Fibroblast of lung (primary cell): ENCODE measurements around the gene ZNF562. TPM values are rescaled to one million over a fixed set of nuclear protein-coding genes. Genes with fewer than 3 reads are reported as not detected.

Source experiments
- DNase-seq, 2 donors: peaks; one replicate each; pipeline versions ENCODE4 v3.0.0 to v3.0.0-alpha.2; 2010; ENCODE audit warnings: low read depth in 2 of 2
- H2AFZ ChIP-seq: 2 replicates; pipeline ENCODE4 v1.5.1; 2012; ENCODE audit warnings: low read length, control low read depth, inconsistent platforms
- H3K27ac ChIP-seq: 2 replicates; pipeline ENCODE4 v1.5.1; 2011; ENCODE audit warnings: low read length, control low read depth; ENCODE audit not compliant: insufficient read depth
- H3K27me3 ChIP-seq: 2 replicates; pipeline ENCODE4 v1.5.1; 2011; ENCODE audit warnings: mild to moderate bottlenecking, low read length; ENCODE audit not compliant: control insufficient read depth, insufficient read depth
- H3K36me3 ChIP-seq: 2 replicates; pipeline ENCODE4 v1.5.1; 2011; ENCODE audit warnings: low read length; ENCODE audit not compliant: control insufficient read depth, insufficient read depth
- H3K4me1 ChIP-seq: 2 replicates; pipeline ENCODE4 v1.5.1; 2011; ENCODE audit warnings: low read length; ENCODE audit not compliant: control insufficient read depth, insufficient read depth; ENCODE audit errors: extremely low read depth
- H3K4me2 ChIP-seq: 2 replicates; pipeline ENCODE4 v1.5.1; 2011; ENCODE audit warnings: low read length, control low read depth; ENCODE audit not compliant: insufficient read depth; ENCODE audit errors: extremely low read depth
- H3K4me3 ChIP-seq, 4 experiments: fragments of 200-600 bp in 1 of 4; sonication (generic) in 1 of 4; replicated peaks in 1 of 4; 2 replicates each; pipeline ENCODE4 v1.5.1; 2011 to 2016; ENCODE audit warnings: low read length in 4 of 4, low read depth in 3 of 4, mild to moderate bottlenecking in 3 of 4, control low read depth in 2 of 4, inconsistent platforms in 1 of 4, mixed read lengths in 1 of 4; ENCODE audit not compliant: insufficient read depth in 1 of 4; ENCODE audit errors: control extremely low read depth in 1 of 4
- H3K79me2 ChIP-seq: 2 replicates; pipeline ENCODE4 v1.5.1; 2012; ENCODE audit warnings: mild to moderate bottlenecking, low read length, inconsistent platforms; ENCODE audit not compliant: control insufficient read depth, insufficient read depth
- H3K9ac ChIP-seq: 2 replicates; pipeline ENCODE4 v1.5.1; 2011; ENCODE audit warnings: mild to moderate bottlenecking, low read length, control low read depth; ENCODE audit not compliant: insufficient read depth
- H3K9me3 ChIP-seq: 2 replicates; pipeline ENCODE4 v1.5.1; 2012; ENCODE audit warnings: low read depth, low read length; ENCODE audit not compliant: control insufficient read depth, insufficient read depth
- H4K20me1 ChIP-seq: 2 replicates; pipeline ENCODE4 v1.5.1; 2011; ENCODE audit warnings: low read length; ENCODE audit not compliant: control insufficient read depth, insufficient read depth; ENCODE audit errors: extremely low read depth
- EZH2 ChIP-seq: IDR thresholded peaks from 2 replicates; pipeline ENCODE4 v1.5.1; 2012; ENCODE audit warnings: low read length, control low read depth, mild to moderate bottlenecking; ENCODE audit errors: missing control alignments
- polyA plus RNA-seq, 2 donors: library from polyadenylated mRNA; depleted of rRNA in 1 of 2; stranded (reverse) in 1 of 2; unstranded in 1 of 2; fragments of >200 nt; gene quantifications; 2 replicates each; pipeline ENCODE4 v1.2.1, GENCODE V29; 2011 to 2012; ENCODE audit warnings: missing spikeins in 1 of 2
- total RNA-seq: library from RNA; depleted of rRNA; stranded (reverse); fragments of >200 nt; gene quantifications from 2 replicates; pipeline ENCODE4 v1.2.1, GENCODE V29; 2014
- TF ChIP-seq, protein P1 (sequence below), 2 donors: IDR thresholded peaks in 1 of 2; conservative IDR thresholded peaks in 1 of 2; 1 replicate in 1 of 2; 2 replicates in 1 of 2; pipeline ENCODE4 v1.5.1; 2011 to 2012; ENCODE audit warnings: low read length in 2 of 2, control low read depth in 1 of 2, inconsistent platforms in 1 of 2, low read depth in 1 of 2, mild to moderate bottlenecking in 1 of 2

Gene ZNF562
- total and polyA plus RNA-seq, 2 donors (not counting 1 experiment from before 2014, with no cell fraction given): 12.2 to 28.6 TPM

DNA sequence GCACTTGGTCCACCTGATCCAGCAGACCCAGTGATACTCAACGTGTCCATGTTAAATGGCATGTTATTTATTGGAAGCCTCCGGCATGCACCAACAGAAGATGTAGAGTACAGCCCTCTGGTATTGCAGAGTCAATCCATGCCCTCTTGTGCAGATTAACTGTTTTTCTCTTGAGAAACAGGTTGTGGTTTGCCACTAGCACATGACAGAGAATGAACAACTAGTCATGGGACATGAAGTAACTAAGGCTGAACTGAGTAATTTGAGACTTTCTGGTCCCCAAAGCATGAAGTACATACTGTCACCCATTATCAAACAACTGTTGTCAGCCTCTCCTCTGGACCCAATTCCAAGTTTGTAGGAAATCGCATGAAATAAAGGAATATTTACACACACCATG is 3.2 kb downstream of the ZNF562 start:
- Histone ChIP-seq H3K4me2 (no peak overlapping the region), H3K9ac (no peak overlapping the region), H2AFZ (no peak overlapping the region), H4K20me1 (no peaks in the 10 kb centered on the region), H3K27ac (no peak overlapping the region), H3K9me3 (peaks cover 1% of the 10 kb centered on the region), H3K79me2 (peaks cover 67% of the 10 kb centered on the region), H3K4me3 (no peak overlapping the region), H3K4me1 (no peaks in the 10 kb centered on the region), H3K36me3 (peaks cover 3% of the 10 kb centered on the region), H3K27me3 (no peaks in the 10 kb centered on the region)
- TF ChIP-seq, protein P1, sequence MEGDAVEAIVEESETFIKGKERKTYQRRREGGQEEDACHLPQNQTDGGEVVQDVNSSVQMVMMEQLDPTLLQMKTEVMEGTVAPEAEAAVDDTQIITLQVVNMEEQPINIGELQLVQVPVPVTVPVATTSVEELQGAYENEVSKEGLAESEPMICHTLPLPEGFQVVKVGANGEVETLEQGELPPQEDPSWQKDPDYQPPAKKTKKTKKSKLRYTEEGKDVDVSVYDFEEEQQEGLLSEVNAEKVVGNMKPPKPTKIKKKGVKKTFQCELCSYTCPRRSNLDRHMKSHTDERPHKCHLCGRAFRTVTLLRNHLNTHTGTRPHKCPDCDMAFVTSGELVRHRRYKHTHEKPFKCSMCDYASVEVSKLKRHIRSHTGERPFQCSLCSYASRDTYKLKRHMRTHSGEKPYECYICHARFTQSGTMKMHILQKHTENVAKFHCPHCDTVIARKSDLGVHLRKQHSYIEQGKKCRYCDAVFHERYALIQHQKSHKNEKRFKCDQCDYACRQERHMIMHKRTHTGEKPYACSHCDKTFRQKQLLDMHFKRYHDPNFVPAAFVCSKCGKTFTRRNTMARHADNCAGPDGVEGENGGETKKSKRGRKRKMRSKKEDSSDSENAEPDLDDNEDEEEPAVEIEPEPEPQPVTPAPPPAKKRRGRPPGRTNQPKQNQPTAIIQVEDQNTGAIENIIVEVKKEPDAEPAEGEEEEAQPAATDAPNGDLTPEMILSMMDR (conservative IDR thresholded peaks at IDR 0.05 in 1 of 2, IDR thresholded peaks at IDR 0.05 in 1 of 2; ENCODE audit: low read depth in 1 of 2, low read length in 2 of 2): no peak
- TF ChIP-seq EZH2: no peak
- DNase-seq: no peak

DNA sequence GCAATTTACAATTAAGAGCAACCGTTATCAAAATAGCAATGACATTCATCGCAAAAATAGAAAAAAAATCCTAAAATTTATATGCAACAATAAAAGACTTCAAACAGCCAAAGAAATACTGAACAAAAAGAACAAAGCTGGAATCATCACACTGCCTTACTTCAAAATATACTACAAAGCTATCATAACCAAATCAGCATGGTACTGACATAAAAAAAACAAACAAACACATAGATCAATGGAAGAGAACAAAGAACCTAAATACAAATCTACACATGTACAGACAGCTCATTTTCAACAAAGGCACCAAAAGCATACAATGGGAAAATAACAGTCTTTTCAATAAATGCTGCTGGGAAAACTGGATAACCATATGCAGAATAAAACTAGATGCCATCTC is 6.4 kb downstream of the ZNF562 start:
- Histone ChIP-seq H3K9ac (no peak overlapping the region), H3K27me3 (no peaks in the 10 kb centered on the region), H3K4me1 (no peaks in the 10 kb centered on the region), H3K9me3 (peaks cover 1% of the 10 kb centered on the region), H3K4me3 (no peak overlapping the region), H2AFZ (no peak overlapping the region), H4K20me1 (no peaks in the 10 kb centered on the region), H3K4me2 (no peak overlapping the region), H3K36me3 (peaks cover 5% of the 10 kb centered on the region), H3K27ac (no peak overlapping the region), H3K79me2 (peaks cover 90% of the 10 kb centered on the region)
- TF ChIP-seq, protein P1 (conservative IDR thresholded peaks at IDR 0.05 in 1 of 2, IDR thresholded peaks at IDR 0.05 in 1 of 2; ENCODE audit: low read depth in 1 of 2, low read length in 2 of 2): no peak
- no peak for TF ChIP-seq EZH2
- no peak for DNase-seq

DNA sequence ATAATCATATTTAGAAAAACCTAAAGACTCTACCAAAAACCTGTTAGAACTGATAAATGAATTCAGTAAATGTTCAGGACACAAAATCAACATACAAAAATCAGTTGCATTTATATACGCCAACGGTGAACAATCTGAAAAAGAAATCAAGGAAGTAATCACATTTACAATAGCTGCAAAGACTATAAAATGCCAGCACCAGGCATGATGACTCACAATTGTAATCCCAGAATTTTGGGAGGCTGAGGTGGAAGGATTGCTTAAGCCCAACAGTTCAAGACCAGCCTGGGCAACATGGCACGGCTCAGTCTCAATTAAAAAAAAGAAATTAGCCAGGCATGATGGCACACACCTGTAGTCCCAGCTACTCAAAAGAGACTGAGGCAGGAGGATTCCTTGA is 7.0 kb downstream of the ZNF562 start:
- TF ChIP-seq, protein P1 (conservative IDR thresholded peaks at IDR 0.05 in 1 of 2, IDR thresholded peaks at IDR 0.05 in 1 of 2; ENCODE audit: low read depth in 1 of 2, low read length in 2 of 2): no peak
- no peak for TF ChIP-seq EZH2
- H3K79me2 ChIP-seq: peaks cover 89% of the 10 kb centered on the region
- no peak overlapping the region for H3K9ac ChIP-seq
- H3K27ac ChIP-seq: no peak overlapping the region
- H4K20me1 ChIP-seq: no peaks in the 10 kb centered on the region
- peaks cover 1% of the 10 kb centered on the region for H3K9me3 ChIP-seq
- H2AFZ ChIP-seq: no peak overlapping the region
- H3K4me2 ChIP-seq: no peak overlapping the region
- H3K27me3 ChIP-seq: no peaks in the 10 kb centered on the region
- H3K4me1 ChIP-seq: no peaks in the 10 kb centered on the region
- no peak overlapping the region for H3K4me3 ChIP-seq
- no peak for DNase-seq
- H3K36me3 ChIP-seq: peaks cover 5% of the 10 kb centered on the region
